Chondrocyte (in vitro differentiated cells): ENCODE results near the gene ACTR3C. TPM values are rescaled to one million over a fixed set of nuclear protein-coding genes. Genes with fewer than 3 reads are reported as not detected.

Experiments
- DNase-seq: peaks from one replicate; pipeline ENCODE4 v3.0.0; 2021; ENCODE audit warnings: mixed read lengths, low spot score
- H3K27ac Mint-ChIP-seq: one replicate; pipeline ENCODE4 v1.8.0; 2021; ENCODE audit warnings: mild to moderate bottlenecking, moderate library complexity, mixed read lengths; ENCODE audit not compliant: unreplicated experiment
- H3K27me3 Mint-ChIP-seq: 2 replicates; pipeline ENCODE4 v1.8.0; 2021; ENCODE audit warnings: low read depth, mixed read lengths
- H3K36me3 Mint-ChIP-seq: 2 replicates; pipeline ENCODE4 v1.8.0; 2021; ENCODE audit warnings: low read depth, mixed read lengths
- H3K4me1 Mint-ChIP-seq: 2 replicates; pipeline ENCODE4 v1.8.0; 2021; ENCODE audit warnings: low read depth, mild to moderate bottlenecking, mixed read lengths
- H3K4me3 Mint-ChIP-seq: one replicate; pipeline ENCODE4 v1.8.0; 2021; ENCODE audit warnings: mild to moderate bottlenecking, moderate library complexity, mixed read lengths; ENCODE audit not compliant: unreplicated experiment
- H3K9me3 Mint-ChIP-seq: 2 replicates; pipeline ENCODE4 v1.8.0; 2021; ENCODE audit warnings: low read depth, mixed read lengths
- total RNA-seq: library from RNA; stranded (reverse); gene quantifications from 3 replicates; pipeline ENCODE4 v1.2.1, GENCODE V29; 2021
- TF ChIP-seq, protein P1 (sequence below): fragments of 200-600 bp; sonication (generic); IDR thresholded peaks from 2 replicates; pipeline ENCODE4 v1.5.0; 2021; ENCODE audit warnings: antibody characterized with exemption, mild to moderate bottlenecking, moderate library complexity

Gene ACTR3C
- total RNA-seq, 1 donor from 2014 or later, result 0.25 TPM

DNA sequence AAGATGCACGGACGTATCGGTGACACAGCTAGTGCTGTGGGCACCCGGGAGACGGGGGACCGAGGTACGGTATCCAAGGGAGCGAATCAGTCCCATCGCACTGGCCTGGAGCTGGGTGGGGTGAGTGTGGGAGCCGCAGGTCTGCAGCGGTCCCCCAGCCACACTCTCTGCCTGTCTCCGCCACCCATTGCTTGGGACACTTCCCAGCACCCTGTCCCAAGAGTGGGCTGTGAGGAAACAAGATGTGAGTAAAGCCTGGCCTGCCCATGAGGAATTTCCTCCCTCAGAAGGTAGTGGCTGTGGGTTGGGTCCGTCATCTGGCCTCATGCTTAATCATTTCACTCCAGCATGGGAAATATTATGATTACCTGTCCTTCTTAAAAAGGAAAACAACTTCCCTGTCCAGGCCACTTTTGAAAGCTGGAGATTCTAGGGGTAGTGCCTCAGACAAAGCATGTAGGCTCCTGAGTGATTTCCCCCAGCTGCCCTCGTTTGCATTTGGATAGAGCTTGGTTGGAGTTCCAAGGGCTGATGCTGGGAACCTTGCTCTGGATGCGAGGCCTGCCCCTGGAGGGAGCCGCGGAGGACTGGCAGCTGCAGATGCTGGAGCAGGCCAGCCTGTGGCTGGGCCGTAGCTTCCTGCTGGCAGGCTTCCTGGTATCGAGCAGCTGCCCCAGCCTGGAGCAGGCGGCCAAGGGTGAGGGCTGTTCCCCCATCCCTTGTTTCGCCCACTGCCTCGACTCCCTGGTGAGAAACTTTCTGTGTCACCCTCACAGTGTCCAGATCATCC lies 6.2 kb upstream of the ACTR3C start:
- Mint-ChIP-seq H3K9me3 (no peaks in the 10 kb centered on the region), H3K27ac (no peak overlapping the region), H3K4me3 (no peak overlapping the region), H3K27me3 (peaks cover 6% of the 10 kb centered on the region), H3K36me3 (peaks cover 2% of the 10 kb centered on the region), H3K4me1 (peaks cover 3% of the 10 kb centered on the region)
- TF ChIP-seq, protein P1, sequence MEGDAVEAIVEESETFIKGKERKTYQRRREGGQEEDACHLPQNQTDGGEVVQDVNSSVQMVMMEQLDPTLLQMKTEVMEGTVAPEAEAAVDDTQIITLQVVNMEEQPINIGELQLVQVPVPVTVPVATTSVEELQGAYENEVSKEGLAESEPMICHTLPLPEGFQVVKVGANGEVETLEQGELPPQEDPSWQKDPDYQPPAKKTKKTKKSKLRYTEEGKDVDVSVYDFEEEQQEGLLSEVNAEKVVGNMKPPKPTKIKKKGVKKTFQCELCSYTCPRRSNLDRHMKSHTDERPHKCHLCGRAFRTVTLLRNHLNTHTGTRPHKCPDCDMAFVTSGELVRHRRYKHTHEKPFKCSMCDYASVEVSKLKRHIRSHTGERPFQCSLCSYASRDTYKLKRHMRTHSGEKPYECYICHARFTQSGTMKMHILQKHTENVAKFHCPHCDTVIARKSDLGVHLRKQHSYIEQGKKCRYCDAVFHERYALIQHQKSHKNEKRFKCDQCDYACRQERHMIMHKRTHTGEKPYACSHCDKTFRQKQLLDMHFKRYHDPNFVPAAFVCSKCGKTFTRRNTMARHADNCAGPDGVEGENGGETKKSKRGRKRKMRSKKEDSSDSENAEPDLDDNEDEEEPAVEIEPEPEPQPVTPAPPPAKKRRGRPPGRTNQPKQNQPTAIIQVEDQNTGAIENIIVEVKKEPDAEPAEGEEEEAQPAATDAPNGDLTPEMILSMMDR, result no peak
- DNase-seq, result no peak

DNA sequence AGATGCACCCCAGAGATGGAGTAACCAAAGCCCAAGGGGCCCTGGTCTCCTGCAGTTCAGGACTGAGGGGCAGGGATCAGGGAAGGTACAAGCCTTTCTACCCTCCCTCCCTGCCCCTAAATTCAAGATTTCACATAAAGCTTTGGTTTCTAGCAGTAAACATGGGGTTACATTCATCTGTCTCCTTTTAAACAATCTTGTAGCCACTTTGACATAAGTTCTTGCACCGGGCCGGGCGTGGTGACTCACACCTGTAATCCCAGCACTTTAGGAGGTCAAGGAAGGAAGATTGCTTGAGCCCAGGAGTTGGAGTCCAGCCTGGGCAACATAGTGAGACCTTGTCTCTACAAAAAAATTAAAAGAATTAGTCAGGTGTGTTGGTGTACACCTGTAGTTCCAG lies 4.0 kb upstream of the ACTR3C start:
- TF ChIP-seq, protein P1, result no peak
- H3K27me3 Mint-ChIP-seq, result peaks cover 4% of the 10 kb centered on the region
- H3K27ac Mint-ChIP-seq, result no peak overlapping the region
- H3K4me1 Mint-ChIP-seq, result peaks cover 12% of the 10 kb centered on the region
- no peaks in the 10 kb centered on the region for H3K9me3 Mint-ChIP-seq
- DNase-seq, result no peak
- H3K4me3 Mint-ChIP-seq, result no peak overlapping the region
- peaks cover 2% of the 10 kb centered on the region for H3K36me3 Mint-ChIP-seq

DNA sequence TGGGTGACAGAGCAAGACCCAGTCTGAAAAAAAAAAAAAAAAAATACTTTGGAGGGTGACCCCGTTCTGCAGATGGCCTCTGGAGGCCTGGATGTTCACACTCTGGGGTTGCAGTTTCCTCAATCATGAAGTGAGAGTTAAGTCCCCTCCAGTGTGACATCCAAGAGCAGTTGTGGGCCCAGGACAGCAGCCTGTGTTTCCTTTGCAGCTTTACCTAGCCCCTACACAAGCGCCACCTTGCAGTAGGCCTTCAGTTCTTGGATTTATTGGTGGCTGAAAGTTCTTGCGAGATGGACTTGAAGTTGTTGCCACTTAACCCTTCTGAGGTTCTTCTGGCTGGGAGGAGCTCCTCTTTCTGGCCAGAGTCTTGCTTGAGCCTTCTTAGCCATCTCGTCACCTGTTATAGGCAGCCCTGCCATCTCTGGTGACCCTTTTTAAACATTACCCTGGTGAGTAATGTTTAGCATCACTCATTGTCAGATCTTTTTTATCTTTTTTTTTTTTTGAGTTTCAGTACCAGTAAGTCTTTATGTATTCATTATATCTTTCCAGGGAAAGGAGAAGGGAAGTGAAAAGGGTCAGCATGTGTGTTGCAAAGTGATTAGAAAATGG lies 3.4 kb upstream of the ACTR3C start:
- no peak overlapping the region for H3K27ac Mint-ChIP-seq
- peaks cover 4% of the 10 kb centered on the region for H3K27me3 Mint-ChIP-seq
- H3K4me1 Mint-ChIP-seq, result peaks cover 12% of the 10 kb centered on the region
- H3K9me3 Mint-ChIP-seq, result no peaks in the 10 kb centered on the region
- DNase-seq, result no peak
- TF ChIP-seq, protein P1, result no peak
- no peak overlapping the region for H3K4me3 Mint-ChIP-seq
- H3K36me3 Mint-ChIP-seq, result peaks cover 2% of the 10 kb centered on the region

DNA sequence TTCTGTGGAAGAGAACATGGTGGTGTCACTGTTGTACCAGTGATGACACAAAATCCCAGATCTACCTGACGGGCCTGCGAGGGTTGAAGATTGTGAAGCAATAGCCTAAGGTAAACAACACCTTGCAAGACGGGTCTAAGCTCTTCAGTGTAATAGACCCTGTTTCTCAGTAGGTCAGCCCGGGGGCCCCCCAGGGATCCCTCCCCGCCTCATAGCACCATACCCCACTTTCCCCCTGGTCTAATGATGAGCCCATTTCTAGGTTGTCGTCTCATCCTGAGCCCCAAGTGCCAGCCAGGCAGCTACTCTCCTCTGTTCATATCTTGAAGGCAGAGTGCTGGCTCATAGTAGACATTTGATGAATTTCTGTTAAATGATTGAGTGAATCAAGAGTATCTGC lies 2.6 kb upstream of the ACTR3C start:
- H3K4me1 Mint-ChIP-seq, result peaks cover 12% of the 10 kb centered on the region
- H3K27ac Mint-ChIP-seq, result no peak overlapping the region
- no peak for DNase-seq
- peaks cover 4% of the 10 kb centered on the region for H3K27me3 Mint-ChIP-seq
- no peak overlapping the region for H3K4me3 Mint-ChIP-seq
- no peaks in the 10 kb centered on the region for H3K9me3 Mint-ChIP-seq
- TF ChIP-seq, protein P1, result no peak
- peaks cover 2% of the 10 kb centered on the region for H3K36me3 Mint-ChIP-seq

DNA sequence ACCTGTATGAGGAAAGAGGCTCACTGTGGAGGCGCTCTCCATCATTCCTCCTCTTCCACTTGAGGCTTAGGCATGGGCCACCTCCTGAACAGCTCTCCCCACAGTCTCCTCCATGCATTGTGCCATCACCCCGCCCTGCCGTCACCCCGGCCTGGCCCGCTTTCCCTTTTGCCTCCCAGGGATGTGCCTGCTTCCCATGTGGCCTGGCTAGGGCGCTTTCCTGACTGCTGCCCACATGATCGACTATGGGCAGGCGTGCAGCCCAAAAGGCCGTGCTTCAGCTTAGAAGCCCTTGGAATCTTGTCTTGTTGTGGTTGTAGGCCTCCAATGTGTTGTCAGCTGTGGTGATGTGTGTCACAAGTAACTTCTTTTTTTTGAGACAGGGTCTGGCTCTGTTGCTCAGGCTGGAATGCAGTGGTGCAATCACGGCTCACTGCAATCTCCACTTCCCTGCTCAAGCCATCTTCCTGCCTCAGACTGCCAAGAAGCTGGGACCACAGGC lies 1.8 kb upstream of the ACTR3C start:
- H3K4me3 Mint-ChIP-seq, result no peak overlapping the region
- H3K4me1 Mint-ChIP-seq, result peaks cover 12% of the 10 kb centered on the region
- peaks cover 4% of the 10 kb centered on the region for H3K27me3 Mint-ChIP-seq
- H3K9me3 Mint-ChIP-seq, result no peaks in the 10 kb centered on the region
- DNase-seq, result no peak
- H3K36me3 Mint-ChIP-seq, result peaks cover 2% of the 10 kb centered on the region
- no peak overlapping the region for H3K27ac Mint-ChIP-seq
- TF ChIP-seq, protein P1, result no peak
